HG02885 (cell line): Measurements from ENCODE around the gene EAF1.
"Not testable (repeated sequence)": the region's sequence is repeated elsewhere in the genome, so short reads cannot be mapped to it uniquely, and the experiment has no call there.

ENCODE experiments used
- ATAC-seq: cut with Tn5 transposase; IDR thresholded peaks from one replicate; pipeline ENCODE4 v1.9.1; 2021; ENCODE audit warnings: mild to moderate bottlenecking; ENCODE audit not compliant: unreplicated experiment, poor library complexity

The EAF1 gene

DNA sequence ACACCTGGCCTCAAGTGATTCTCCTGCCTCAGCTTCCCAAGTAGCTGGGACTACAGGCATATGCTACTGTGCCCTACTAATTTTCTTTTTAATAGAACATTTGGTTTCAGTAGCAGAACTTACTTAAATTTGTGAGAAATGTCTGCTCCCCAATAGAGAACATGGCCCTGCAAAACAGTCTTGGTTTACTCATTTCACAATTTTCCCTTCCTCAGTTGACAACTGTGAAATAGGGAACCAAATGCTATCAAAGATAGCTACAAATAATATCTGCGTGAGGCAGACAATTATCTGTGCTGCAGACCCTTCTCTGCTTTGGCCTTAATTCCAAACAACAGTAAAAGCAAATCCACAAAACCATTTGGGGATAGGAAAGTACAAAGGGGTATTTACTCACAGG is 22.6 kb upstream of the EAF1 start:
- ATAC-seq = no peak

DNA sequence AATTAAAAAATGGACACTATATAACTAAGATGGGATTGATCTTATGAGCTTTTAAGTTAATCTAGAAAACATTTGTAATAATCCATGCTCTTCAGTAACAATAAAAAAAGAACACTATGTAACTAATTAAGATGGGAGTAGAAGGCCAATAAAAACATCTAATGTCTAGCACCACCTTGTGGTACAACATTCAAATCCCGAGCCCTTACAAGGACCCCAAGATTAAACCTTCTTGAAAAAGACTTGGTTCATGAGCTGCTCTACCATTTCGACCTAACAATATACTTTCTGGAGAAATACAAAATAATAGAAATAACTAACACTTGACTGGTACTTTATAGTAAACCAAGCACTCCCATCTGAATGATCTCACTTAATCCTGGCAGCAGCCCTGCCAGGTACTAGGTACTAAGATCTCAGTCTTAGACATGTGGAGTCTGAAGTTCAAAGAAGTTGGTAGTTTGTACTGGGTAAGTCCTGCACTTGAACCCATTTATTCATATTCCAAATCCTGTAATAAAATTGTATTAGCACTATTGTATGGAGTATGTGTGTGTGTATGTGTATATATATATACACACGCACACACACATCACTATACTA is 21.8 kb upstream of the EAF1 start:
- no peak for ATAC-seq

DNA sequence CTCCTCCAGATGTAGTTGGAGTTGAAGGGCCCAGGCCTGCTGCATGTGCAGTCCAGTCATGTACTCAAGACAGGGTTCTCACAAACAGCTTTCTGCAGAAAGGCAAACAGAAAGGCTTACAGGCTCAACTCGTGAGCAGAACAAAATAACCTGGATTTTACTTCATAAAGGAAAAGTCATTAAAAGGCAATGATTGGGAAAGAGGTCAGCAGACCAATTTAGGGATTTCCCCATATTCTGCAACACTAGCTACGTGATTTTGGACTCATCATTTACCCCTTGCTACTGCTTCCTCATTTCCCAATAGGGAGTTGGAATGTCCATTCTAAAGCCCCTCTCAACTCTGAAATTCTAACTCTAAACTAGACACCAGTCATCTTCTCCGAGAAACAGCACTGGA is 18.2 kb upstream of the EAF1 start:
- no peak for ATAC-seq

DNA sequence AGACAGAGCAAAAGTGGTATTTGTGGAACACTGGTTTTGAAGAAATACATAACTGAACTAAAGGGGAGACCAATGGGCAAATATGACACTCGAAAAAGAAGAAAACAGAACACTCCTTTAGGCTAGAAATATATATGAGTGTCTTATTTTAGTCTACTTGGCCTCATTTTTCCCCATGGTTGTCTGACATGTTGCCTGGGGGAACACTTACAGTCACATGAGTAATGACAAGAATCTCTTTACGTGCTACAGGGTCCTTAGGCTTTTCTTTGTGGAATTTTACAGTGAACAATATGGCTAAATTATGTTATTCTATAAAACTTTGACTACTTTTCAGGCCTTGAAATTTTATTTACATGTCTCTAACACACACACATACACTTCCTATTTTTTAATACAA is 17.6 kb upstream of the EAF1 start:
- ATAC-seq = no peak

DNA sequence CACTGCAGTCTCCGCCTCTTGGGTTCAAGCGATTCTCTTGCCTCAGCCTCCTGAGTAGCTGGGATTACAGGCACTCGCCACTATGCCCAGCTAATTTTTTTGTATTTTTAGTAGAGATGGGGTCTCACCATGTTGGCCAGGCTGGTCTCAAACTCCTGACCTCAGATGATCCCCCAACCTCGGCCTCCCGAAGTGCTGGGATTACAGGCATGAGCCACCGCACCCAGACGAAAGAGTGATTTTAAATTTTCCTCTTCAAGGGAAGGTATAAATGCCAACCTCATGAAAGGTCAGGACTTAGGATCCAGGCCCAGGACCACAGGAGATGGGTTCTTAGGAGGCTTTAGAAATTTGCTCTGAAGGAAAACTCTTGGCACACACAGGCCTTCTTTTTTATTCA is 16.4 kb upstream of the EAF1 start:
- not testable (repeated sequence) for ATAC-seq

DNA sequence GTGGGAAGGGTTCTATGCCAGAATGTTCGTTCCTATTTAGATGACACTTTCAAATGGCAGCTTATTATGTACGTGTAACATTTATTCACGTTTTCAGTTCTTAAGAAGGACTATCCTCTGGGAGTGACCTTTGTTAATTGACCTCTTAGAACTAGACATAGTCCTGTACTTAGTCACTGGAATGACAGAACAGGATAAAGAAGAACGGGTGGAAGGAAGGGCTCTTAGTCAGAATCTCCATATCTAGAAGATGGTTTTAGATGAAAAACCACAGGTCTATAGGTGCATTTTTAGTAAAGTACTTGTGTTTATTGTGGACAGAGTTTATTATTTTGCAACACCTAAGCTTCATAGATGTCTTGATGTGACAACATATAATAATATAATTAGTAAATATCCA is 6.5 kb upstream of the EAF1 start:
- no peak for ATAC-seq

DNA sequence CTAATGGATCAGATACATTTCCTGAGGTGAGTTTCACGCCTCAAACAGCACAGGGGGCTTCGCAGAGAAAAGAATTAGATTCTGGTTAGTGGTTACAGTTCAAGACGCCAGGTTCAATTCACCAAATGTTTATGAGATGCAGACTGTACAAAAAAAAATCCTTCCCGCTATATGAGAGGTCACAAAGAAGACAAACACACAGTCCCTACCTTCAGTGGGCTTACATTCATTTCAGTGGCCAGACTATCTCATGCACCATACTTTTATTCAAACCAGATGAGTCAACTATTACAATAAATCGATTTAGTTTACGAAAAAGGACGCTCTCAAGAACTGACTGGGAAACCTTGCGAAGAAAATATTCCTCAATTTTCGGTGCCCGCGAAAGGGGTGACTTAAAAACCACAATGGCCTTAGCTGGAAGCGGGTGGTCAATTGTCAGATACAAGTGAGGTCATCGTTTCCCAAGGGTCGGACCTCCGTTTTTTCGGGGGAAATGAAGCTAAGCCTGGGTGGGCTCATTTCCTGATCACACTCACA is 749 bp upstream of the EAF1 start:
- ATAC-seq = no peak

DNA sequence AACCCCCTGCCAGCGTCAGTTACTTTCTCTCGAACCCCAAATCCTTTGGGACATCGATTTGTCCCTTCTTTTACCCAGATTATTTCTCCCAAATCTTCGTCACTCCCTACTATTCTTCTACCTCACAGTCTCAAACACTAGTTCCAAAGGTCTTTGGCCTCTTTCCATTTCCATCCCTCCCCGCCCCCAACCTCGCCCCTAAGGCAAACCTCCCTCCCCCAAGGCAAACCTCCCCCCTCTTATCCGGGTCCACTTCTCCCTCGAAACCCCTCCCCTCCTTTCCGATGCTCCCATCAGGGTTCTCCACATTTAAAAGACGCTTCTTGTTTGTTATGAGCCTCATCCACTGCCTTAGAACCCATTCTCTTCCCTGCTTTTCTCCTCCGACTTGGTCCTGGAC is 583 bp downstream of the EAF1 start:
- ATAC-seq = no peak

DNA sequence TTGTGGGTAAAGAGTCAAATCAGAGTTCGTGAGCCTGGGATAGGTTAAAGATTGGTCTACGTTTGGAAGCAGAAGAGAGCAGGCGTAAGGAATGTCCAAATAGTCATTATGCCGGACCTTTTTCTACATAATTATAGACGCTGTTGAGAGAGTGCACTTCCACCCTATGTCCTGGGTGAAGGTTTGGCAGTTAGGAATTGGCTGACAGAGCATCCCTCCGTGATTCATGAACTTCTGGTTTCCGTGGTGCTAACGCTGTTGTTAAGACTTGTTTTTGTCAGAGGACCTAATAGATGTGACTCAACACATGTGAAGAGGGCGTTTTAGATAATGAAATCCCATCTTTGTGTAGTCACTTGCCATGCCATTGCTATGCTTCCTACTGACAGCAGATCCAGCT is 1.1 kb downstream of the EAF1 start:
- no peak for ATAC-seq

DNA sequence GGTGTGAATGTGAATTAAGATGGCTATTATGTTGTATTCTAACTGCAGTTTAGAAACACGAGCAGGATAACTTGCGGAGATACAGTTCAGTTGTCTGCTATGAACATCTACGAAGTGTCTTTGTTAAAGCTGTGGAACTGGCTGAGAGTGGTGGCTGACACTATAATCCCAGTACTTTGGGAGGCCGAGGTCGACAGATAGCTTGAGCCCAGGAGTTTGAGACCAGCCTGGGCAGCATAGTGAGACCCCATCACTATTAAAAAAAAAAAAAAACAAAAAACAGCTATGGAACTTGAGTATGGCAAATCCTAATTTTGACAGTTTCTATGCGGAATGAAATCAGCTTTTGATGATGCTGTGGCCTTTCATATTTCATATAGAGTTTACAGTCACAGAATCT is 1.7 kb downstream of the EAF1 start:
- ATAC-seq = no peak

DNA sequence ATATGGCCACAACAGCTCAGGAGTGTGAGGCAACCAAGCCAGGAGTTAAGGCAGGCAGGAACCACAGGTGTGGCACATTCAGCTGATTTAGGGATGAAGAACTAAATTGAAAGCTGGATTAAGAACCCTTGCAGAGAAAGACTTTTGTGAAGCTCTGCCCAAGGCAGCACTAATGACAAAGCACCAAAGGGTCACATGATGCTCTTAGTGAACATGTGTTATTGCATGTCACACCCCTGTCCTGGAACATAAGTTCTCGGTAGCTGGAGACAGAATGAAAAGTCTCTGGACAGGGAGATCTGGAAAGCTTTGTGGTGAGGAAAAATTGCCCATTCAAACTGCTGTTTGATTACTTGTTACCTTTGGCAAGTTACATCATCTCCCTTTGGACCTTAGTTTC is 3.2 kb downstream of the EAF1 start:
- no peak for ATAC-seq

DNA sequence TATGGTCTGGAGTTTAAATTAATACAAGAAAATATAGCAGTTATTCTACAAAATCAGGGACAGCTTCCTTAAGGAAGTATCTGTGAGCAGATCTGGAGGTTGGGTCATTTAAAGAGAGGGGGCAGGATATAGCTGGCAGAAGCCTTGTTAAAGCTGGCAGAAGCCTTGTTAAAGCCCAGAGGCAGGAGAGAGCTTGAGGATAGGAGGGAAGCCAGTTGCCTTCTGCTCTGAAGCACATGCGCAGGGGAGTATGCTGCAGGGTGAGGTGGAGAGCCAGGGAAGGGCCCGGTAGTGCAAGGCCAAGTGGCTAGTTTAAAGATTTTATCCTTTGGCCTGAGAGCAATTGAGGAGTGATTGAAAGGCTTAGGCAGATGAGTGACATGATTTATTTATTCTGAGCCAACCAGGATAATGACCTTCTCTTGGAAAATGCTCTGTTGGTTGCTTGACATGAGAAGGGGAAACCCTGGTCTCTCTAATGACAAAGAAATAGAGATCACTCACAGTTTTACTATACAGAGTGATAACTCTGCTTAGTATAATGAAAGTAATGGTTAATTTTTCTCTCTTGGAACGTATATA is 3.9 kb downstream of the EAF1 start:
- ATAC-seq = no peak

DNA sequence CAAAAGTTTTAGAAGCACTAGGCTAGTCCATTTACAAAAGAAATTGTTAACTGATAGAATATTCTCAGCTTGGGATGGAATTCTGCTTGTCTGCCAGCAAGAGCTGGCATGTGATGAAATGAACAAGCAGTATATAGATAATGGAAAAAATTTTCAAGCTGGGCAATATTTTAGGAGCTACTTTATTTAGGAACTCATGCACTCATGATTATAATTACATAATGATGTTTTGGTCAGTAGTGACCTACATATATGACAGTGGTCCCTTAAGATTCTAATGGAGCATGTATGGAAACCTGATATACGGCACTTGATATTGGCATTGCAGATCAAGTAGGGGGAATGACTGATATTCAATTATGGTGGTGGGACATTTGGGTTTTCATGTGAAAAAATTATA is 6.1 kb downstream of the EAF1 start:
- ATAC-seq = no peak

DNA sequence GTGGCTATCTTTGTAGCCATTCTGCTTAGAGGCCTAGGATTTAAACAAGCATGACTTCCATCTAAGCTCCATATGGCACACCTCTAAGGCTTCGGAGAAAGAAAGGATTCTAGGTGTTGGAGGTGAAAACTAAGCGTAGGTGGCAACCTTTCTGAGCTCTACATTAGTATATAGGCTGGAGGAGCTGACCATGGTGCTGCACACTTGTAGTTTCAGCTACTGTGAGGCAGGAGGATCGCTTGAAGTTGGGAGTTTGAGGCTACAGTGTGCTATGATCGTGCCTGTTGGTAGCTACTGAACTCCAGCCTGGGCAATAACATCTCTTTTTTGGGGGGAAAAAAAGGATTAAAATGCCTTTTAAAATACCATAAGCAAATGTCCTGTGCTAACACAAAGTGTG is 7.4 kb downstream of the EAF1 start:
- ATAC-seq = no peak

DNA sequence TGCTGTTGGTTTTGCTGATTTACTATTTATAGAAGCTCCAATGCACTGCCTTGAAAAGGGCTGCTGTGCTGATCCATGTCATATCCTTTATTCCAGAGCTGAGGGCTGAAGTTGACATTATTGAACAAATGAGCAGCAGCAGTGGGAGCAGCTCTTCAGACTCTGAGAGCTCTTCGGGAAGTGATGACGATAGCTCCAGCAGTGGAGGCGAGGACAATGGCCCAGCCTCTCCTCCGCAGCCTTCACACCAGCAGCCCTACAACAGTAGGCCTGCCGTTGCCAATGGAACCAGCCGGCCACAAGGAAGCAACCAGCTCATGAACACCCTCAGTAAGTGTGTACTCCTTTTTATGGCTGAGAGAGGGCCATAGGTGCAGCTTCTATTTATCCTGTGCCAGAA is 8.8 kb downstream of the EAF1 start:
- no peak for ATAC-seq

DNA sequence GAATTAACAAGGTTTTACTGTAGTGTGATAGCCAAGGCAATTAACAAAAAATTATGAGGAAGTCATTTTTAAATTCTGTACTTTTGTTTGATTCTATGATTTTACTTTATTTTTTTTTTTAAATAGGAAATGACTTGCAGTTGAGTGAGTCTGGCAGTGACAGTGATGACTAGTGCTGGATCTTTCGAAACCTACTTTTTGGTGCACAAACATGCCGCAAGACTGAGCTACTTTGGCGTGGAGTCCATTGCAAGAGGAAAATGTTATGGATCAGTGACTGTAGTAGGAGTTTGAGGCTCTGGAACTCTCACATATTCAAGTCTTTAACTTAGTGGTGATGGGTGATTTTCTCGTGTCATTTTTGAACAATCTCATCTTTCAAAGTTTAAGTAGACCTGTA is 11.6 kb downstream of the EAF1 start:
- no peak for ATAC-seq

DNA sequence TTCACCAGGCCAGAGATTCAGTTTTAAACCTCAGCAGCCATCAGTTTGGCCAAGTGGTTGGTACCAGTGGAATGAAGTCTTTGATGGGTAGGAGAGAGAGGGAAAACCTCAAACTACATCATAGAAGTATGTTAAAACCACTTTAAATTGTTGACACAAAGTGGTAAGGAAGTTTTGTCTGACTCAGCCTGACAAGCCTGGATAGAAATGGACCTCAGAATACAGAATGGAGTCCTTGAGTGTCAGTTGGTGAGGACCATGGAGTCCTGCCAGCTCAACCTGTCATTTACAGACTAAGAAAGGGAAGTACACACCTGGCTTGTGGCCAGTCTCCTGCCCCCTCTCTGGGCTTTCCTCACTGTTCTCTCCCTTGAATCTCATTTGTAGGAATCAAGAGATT is 12.1 kb downstream of the EAF1 start:
- no peak for ATAC-seq

DNA sequence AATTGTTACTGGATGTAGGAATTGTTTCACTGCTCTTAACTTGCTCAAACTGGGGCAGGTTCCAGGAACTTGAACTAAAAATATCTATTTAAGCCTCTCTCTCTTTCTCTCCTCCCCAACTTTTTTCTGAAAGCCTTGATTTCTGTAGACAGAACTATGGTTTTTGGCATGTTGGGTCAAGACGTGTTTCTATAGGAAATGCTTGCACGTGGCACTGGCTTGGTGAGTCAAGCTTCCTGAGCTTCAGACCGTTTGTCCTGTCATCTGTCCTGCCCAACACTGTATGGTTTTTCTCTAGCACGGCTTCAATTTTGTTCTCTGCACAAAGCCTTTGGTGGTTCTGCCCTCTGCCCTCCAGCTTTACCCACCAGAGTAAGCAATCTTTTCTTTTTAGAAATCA is 13.5 kb downstream of the EAF1 start:
- ATAC-seq = no peak

DNA sequence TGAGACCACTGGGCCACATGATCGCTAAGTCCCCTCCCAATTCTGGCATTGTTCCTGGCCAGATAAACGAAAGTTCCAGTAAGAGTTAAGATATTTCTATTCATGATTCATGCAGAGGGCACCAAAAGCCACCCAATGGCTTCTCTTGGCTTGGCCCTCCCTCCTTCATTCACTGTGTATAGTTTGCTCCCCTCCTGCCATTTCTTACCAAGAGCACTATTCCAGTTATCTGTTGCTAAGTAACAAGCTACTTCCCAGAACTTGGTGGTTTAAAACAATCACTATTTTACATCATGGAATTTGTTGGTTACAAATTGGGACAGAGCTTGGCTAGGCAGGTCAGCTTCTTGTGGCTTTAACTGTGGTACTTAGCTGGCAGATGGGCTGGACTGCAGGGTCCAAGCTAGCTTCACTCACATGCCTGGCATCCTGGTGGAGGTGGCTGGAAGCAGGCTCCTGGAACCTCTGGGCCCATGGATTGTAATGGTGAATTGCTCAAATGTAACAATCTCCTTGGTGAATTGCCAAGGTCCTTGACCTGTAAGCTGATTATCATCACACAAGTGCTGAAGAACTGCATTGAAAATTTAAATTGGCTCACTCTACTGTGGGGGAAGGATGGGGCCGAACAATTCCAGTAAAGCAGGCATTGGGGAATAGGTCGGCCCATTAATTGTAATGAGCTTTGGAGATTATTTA is 16.6 kb downstream of the EAF1 start:
- no peak for ATAC-seq

DNA sequence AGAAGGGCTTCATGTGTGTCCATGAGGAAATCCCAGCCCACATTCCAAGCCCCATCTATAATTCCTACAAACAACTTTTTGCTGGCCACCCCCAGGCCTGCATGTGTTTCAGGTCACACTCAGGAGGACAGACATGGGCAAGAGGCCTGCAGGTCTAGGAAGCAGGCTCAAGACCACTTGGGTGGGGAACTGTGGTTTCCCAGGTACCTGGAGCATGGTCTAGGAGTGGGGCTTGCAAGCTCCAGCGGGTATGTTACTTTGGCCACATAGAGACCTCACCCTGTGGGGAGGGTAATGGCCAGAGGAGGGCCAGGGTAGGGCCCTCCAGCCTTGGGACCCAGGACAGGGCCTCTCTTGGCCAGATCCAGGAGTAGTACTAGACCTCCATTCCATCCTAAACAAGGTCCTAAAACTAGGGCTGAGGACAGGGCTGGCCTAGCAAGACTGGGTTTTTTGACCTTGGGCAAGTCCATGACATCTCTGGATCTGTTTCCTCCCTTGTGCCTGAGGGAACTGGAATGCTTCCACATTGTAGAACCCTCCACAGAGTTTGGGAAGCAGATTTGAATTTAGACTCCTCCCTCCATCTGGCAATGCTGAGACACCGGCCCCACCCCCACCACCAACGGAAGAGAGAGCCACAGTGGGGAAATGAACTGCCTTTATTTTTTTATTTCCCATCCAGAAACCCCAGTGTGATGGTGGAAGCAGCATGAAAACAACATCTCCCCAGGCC is 22.3 kb downstream of the EAF1 start:
- no peak for ATAC-seq
